PC-3 (cell line): Measurements from ENCODE around the gene PEPD.

ENCODE experiments used
- EZH2 ChIP-seq: fragments of 300-600 bp; sonication (generic); IDR thresholded peaks from one replicate; pipeline ENCODE4 v1.6.1; 2017; ENCODE audit warnings: antibody characterized with exemption, mild to moderate bottlenecking, low read length; ENCODE audit not compliant: unreplicated experiment
- TF ChIP-seq, protein P1 (sequence below): fragments of 300-600 bp; sonication (generic); conservative IDR thresholded peaks from 2 replicates; pipeline ENCODE4 v1.5.1; 2017; ENCODE audit warnings: antibody characterized with exemption, low read depth, mild to moderate bottlenecking, low read length

DNA sequence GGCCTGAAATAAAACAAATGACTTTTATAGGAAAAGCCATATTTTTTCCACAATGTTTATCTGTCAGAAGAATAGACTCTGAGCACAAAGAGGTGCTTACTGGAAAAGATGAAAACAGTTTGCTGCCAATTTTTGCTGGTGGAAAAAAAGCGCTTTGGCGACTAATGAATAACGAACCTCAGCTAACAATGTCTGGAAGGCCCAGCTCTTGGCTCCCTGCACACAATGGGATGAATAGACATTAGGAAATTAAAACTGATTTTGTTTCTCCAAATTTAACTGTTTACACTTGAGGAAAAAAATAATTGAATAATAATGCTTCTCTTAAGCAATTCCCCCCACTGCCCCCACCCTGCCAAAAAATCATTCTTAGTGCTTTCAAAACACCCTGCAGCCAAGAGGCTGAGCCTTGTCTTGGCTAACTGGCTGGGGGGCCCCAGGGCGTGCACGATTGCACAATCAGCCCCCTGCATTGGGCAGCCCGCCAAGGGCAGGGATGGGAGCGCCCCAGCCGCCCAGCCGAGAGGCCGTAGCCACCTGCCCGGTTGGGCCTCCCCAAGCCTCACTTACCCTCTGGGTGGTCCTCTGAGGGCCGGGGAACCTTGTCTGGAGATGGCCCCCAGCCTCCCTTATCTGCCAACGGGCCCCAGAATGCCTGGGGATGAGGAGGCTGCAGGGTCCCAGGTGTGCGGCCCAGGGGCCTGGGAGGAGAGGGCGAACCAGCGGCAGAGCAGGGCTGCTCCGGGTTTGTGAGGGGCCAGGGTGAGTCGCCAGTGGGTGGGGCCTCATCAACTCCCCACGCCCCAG, 131.3 kb downstream of the PEPD start:
- TF ChIP-seq, protein P1, sequence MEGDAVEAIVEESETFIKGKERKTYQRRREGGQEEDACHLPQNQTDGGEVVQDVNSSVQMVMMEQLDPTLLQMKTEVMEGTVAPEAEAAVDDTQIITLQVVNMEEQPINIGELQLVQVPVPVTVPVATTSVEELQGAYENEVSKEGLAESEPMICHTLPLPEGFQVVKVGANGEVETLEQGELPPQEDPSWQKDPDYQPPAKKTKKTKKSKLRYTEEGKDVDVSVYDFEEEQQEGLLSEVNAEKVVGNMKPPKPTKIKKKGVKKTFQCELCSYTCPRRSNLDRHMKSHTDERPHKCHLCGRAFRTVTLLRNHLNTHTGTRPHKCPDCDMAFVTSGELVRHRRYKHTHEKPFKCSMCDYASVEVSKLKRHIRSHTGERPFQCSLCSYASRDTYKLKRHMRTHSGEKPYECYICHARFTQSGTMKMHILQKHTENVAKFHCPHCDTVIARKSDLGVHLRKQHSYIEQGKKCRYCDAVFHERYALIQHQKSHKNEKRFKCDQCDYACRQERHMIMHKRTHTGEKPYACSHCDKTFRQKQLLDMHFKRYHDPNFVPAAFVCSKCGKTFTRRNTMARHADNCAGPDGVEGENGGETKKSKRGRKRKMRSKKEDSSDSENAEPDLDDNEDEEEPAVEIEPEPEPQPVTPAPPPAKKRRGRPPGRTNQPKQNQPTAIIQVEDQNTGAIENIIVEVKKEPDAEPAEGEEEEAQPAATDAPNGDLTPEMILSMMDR = no peak
- TF ChIP-seq EZH2 = no peak
